ENCODE results near the gene MORN3.

GRCh38 chr12:121718653-121719239 lies 49.3 kb upstream of the MORN3 start:
- TF ChIP-seq CTCF (conservative IDR thresholded peaks at IDR 0.05 in 1 of 2, IDR thresholded peaks at IDR 0.05 in 1 of 2; ENCODE audit: extremely low read depth in 1 of 2, insufficient read depth in 1 of 2, low read depth in 1 of 2, low read length in 2 of 2) (no peak), EZH2 (IDR thresholded peaks at IDR 0.05; ENCODE audit: borderline replicate concordance, low read length) (no peak)
